ENCODE data around the gene PHETA2.
"Not testable (repeated sequence)": the region's sequence is repeated elsewhere in the genome, so short reads cannot be mapped to it uniquely, and the experiment has no call there.

Gene PHETA2

DNA sequence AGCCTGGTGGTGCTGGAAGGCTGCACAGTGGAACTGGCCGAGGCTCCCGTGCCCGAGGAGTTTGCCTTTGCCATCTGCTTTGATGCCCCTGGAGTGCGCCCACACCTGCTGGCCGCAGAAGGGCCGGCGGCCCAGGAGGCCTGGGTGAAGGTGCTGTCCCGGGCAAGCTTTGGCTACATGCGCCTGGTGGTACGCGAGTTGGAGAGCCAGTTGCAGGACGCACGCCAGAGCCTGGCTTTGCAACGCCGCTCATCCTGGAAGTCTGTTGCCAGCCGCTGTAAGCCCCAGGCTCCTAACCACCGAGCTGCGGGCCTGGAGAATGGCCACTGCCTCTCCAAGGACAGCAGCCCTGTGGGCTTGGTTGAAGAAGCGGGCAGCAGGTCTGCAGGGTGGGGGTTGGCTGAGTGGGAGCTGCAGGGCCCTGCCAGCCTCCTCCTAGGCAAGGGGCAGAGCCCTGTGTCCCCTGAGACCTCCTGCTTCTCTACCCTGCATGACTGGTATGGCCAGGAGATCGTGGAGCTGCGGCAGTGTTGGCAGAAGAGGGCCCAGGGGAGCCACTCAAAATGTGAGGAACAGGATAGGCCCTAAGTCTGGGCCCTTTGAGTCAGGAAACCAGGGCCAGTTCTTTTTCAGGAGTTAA lies 3.6 kb downstream of the PHETA2 start:
- peak overlapping the region; percentile 27 for H3K4me3 Mint-ChIP-seq
- H3K27ac Mint-ChIP-seq, result no peak overlapping the region
- peaks cover 45% of the 10 kb centered on the region for H3K4me1 Mint-ChIP-seq (ENCODE audit: low read depth)
- no peaks in the 10 kb centered on the region for H3K9me3 Mint-ChIP-seq (ENCODE audit: low read depth)
- H3K27me3 Mint-ChIP-seq, result no peaks in the 10 kb centered on the region
- H3K36me3 Mint-ChIP-seq, result peaks cover 5% of the 10 kb centered on the region

DNA sequence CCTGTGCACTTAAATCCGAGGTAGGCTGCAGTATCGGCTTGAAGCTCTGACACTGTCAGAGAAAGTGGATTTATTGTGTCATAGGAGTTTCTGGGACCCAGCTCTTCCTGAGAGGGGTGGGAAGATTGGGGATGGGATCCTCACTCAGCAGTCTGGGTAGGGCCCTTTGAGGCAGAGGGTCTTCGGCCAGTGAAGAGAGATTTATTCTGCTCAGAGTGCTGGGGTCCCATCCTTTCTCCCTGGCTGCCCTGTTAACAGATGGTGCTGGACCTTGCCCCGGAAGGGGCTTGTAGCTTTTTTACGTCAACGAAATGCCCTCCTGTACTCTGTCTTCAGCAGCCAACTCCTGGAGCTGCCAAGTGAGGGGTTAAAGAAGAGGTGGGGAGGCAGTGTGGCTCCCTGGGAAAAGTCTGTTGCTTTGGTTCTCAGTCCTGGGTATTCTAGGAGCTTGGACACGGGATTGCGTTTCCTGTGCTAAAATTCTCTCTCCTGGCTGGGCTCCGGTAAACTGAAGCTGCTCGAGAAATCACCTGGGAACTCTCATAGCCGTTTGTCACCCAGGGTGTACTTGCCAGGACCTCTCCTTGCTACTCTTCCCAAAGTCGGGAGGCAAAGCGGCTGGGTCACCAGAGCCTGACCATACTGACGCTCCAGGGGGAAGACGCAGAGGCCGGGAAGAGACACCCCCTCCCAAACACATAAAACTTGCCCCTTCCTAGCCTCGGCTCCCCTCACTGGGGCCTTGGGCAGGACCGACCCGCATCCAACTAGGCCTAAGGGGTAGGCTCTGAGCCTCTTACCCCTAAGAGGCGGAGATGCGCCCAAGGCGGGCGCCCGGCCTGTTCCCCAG lies 4.6 kb downstream of the PHETA2 start:
- H3K36me3 Mint-ChIP-seq, result peaks cover 8% of the 10 kb centered on the region
- peak overlapping the region; percentile 97 for H3K27ac Mint-ChIP-seq
- no peaks in the 10 kb centered on the region for H3K27me3 Mint-ChIP-seq
- peaks cover 42% of the 10 kb centered on the region for H3K4me1 Mint-ChIP-seq (ENCODE audit: low read depth)
- H3K9me3 Mint-ChIP-seq (ENCODE audit: low read depth), result no peaks in the 10 kb centered on the region
- H3K4me3 Mint-ChIP-seq, result peak overlapping the region; percentile 99

DNA sequence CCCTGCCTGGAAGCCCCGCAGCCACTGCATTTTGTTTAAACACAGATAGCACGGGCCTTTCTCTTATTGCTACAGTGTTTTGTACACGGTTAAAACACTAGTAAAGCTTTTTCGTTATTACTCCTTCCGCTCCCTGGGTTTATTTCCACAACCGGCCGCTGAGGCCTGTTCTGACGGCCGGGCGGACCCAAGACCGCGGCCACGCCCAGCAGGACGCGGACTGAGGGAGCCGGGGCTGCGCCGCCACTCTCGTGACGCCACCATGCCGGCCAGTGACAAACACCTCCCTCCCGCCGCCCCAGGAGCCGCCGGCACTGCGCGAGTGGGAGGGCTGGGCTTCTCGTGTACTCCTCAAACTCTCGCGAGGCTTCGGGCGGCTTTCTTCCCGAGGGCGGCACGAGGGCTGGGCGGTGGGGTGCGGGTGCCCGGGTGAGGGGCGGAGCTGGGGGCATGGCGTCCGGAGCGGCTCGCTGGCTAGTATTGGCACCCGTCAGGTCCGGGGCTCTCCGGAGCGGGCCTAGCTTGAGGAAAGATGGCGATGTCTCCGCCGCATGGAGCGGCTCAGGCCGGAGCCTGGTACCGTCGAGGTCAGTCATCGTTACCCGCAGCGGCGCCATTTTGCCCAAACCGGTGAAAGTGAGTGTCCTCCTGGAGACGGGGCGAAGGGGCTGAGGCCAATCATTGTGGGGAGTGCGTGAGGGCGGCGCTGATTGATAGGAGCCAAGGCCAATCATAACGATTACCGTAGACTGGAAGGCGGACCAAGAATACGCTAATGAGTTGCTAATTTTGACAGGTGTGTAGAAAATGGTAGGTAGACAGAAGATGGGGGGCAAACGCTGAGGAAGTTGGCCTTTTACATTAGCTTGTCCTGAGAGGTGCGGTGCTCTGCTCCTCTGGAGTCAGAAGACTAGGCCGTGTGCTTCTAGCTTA lies 5.5 kb downstream of the PHETA2 start, which contains the start of gene SMDT1:
Gene SMDT1 (plus strand): TSS at position 382 of the 933 bp plus-strand sequence. CDS start 69 bp downstream, at position 451.
- H3K36me3 Mint-ChIP-seq, result peaks cover 11% of the 10 kb centered on the region
- H3K4me3 Mint-ChIP-seq, result peak within 1 kb of the TSS; percentile 99
- peak within 1 kb of the TSS; percentile 97 for H3K27ac Mint-ChIP-seq
- no peaks in the 10 kb centered on the region for H3K27me3 Mint-ChIP-seq
- H3K9me3 Mint-ChIP-seq (ENCODE audit: low read depth), result no peaks in the 10 kb centered on the region
- H3K4me1 Mint-ChIP-seq (ENCODE audit: low read depth), result peaks cover 45% of the 10 kb centered on the region

DNA sequence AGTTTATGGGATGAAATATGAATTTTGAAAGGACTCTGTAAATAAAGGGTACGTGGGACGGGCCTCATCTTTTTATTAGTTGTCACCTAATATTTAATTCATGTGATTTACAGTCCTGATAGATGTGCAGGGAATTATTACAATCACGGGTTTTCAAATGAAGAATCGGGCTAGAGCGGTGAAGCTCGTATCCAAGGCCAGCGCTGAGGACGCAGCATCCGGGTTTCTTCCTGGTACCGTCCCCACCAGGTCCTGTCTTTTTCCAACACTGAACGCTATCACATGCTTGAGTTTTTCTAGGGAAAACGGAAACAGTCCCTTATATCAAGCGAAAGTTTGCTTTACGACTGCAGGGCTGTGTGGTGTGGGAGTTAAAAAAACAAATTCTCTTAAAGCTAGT lies 6.2 kb downstream of the PHETA2 start:
- peaks cover 11% of the 10 kb centered on the region for H3K36me3 Mint-ChIP-seq
- H3K27me3 Mint-ChIP-seq, result no peaks in the 10 kb centered on the region
- no peaks in the 10 kb centered on the region for H3K9me3 Mint-ChIP-seq (ENCODE audit: low read depth)
- peak overlapping the region; percentile 99 for H3K4me3 Mint-ChIP-seq
- H3K27ac Mint-ChIP-seq, result peak overlapping the region; percentile 97
- peaks cover 41% of the 10 kb centered on the region for H3K4me1 Mint-ChIP-seq (ENCODE audit: low read depth)

DNA sequence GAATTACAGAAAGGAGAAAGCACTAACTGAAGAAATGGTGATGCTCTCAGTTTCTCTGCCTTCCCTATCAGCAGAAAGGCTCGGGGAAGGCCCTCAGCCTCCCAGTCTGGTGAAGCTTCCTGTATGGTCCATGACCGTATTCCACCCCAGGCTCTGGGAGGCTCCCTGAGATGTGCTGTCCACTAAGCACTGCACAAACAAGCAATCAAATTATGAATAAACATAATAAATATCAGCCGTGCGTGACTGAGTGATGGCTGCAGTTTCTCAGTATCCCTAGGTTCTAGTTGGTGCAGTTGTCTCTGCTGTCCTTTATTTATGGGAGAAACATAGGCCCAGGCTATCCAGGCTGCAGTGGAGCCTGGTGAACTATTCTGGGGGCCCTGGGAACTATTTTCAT lies 9.1 kb downstream of the PHETA2 start:
- Mint-ChIP-seq H3K4me1 (ENCODE audit: low read depth) (peaks cover 48% of the 10 kb centered on the region), H3K36me3 (peaks cover 13% of the 10 kb centered on the region), H3K4me3 (peak overlapping the region; percentile 46), H3K9me3 (ENCODE audit: low read depth) (no peaks in the 10 kb centered on the region), H3K27ac (no peak overlapping the region), H3K27me3 (no peaks in the 10 kb centered on the region)

DNA sequence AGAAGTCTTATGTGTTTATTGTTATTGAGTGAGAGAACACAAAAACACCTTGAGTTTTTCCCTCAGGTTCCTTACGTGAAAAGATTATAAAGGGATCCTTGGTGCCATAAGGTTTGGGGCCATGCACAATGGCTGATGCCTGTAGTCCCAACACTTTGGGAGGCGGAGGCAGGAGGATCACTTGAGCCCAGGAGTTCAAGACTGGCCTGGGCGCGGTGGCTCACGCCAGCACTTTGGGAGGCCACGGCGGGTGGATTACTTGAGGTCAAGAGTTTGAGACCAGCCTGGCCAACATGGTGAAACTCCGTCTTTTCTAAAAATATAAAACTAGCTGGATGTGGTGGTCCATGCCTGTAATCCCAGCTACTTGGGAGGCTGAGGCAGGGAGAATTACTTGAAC lies 10.8 kb downstream of the PHETA2 start:
- Mint-ChIP-seq H3K9me3 (ENCODE audit: low read depth) (no peaks in the 10 kb centered on the region), H3K4me1 (ENCODE audit: low read depth) (peaks cover 51% of the 10 kb centered on the region), H3K27ac (no peak overlapping the region), H3K36me3 (peaks cover 19% of the 10 kb centered on the region), H3K4me3 (no peak overlapping the region), H3K27me3 (no peaks in the 10 kb centered on the region)

DNA sequence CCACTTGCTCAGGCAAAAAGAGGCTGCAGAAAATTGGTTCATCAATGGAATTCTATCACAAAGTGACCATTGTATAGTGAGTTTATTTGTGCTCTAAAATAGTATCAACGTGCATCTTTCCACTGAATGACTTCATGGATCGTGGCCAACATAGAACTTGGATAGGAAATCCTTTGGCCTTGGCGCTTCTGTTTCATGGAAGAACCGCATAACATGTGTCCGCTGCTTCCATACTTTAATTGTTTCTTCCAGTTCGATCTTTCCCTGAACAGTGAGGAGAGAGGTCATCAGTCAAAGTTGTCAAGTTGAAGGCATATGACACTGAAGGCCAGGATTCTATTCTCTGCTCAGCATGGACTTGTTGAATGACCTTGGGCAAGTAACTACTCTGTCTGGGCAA lies 12.0 kb downstream of the PHETA2 start:
- Mint-ChIP-seq H3K4me1 (ENCODE audit: low read depth) (peaks cover 45% of the 10 kb centered on the region), H3K27ac (peak overlapping the region; percentile 47), H3K27me3 (no peaks in the 10 kb centered on the region), H3K36me3 (peaks cover 19% of the 10 kb centered on the region), H3K9me3 (ENCODE audit: low read depth) (no peaks in the 10 kb centered on the region), H3K4me3 (no peak overlapping the region)

DNA sequence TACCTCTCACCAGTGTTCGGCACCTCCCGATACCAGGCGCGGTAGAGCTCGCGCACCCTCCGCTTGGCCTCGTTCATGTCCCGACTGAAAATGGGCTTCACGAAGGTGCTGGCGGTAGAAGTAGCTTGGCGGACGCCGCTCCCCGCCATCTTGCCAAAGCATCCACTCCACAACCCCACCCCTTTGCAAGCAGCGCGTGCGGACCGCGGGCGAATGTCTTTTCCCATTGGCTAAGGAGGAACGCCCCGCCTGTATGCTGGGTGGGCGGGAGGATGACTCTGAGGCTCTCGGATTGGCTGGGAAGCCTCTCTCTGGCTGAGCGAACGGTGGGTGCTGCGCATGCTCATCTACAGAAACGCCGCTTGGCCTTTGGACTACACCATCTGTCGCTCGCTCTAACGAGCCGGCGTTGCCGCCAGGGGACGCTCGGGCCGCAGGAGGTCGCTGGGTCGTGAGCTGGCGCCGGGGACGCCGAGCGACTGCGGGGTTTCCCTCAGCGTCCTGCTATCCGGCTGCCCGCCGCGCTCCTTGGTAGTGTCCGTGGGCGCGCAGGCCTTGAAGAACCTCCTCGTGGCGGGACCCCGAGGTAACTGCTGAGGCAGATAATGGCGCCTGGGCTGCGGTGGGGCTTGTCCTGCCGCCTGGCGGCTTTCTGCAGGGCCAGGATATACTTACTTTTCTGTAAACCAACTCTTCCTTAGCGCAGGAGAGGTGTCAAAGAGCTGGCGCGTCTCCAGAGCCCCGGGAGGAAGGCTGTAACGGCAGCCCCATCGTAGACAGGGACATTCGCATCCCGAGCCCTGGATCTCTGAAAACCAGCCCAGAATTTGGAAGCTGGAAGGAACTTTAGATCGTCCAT lies 16.8 kb downstream of the PHETA2 start, which contains the start of gene NDUFA6:
Gene NDUFA6 (minus strand): TSS at position 177 of the 859 bp plus-strand sequence. CDS start 28 bp downstream, at position 149.
- peaks cover 28% of the 10 kb centered on the region for H3K4me1 Mint-ChIP-seq (ENCODE audit: low read depth)
- peak within 1 kb of the TSS; percentile 99 for H3K27ac Mint-ChIP-seq
- peak within 1 kb of the TSS; percentile 98 for H3K4me3 Mint-ChIP-seq
- H3K27me3 Mint-ChIP-seq, result no peaks in the 10 kb centered on the region
- H3K36me3 Mint-ChIP-seq, result peaks cover 8% of the 10 kb centered on the region
- no peaks in the 10 kb centered on the region for H3K9me3 Mint-ChIP-seq (ENCODE audit: low read depth)

DNA sequence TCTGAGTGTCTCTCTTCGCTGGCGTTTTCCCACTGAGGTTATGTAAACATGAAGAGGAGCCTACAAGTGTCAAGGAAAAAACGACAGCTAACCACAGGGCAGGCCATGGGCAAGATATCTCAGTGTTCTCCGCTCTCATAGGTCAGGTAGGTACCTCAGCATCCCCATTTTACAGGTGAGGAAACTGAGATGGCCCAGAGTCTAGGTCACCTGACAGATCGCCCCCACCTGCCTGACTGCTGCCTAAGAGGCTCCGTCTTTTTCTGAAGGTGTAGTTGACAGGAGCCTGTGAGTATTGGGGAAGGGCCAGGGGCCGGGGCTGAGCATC lies 17.4 kb downstream of the PHETA2 start:
- no peaks in the 10 kb centered on the region for H3K9me3 Mint-ChIP-seq (ENCODE audit: low read depth)
- H3K27ac Mint-ChIP-seq, result peak overlapping the region; percentile 99
- peaks cover 27% of the 10 kb centered on the region for H3K4me1 Mint-ChIP-seq (ENCODE audit: low read depth)
- no peaks in the 10 kb centered on the region for H3K27me3 Mint-ChIP-seq
- H3K36me3 Mint-ChIP-seq, result peaks cover 8% of the 10 kb centered on the region
- peak overlapping the region; percentile 98 for H3K4me3 Mint-ChIP-seq

DNA sequence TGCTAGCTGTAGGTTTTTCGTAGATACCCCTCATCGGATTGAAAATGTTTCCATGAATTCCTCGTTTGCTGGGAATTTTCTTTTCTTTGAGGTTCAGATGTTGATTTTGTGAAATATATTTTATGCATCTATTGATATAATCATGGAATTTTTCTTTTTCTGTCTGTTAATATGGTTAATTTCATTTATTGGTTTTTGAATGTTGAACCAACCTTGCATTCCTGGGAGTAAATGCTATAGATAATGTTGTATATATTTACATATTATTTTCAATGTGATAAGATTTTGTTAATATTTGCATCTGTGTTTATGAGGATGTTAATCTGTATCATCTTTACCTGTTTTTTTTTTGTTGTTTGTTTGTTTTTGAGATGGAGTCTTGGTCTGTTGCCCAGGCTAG lies 27.2 kb downstream of the PHETA2 start:
- Mint-ChIP-seq H3K36me3 (peaks cover 19% of the 10 kb centered on the region), H3K4me3 (no peak overlapping the region), H3K4me1 (ENCODE audit: low read depth) (no peaks in the 10 kb centered on the region), H3K27ac (no peak overlapping the region), H3K27me3 (no peaks in the 10 kb centered on the region), H3K9me3 (ENCODE audit: low read depth) (no peaks in the 10 kb centered on the region)

DNA sequence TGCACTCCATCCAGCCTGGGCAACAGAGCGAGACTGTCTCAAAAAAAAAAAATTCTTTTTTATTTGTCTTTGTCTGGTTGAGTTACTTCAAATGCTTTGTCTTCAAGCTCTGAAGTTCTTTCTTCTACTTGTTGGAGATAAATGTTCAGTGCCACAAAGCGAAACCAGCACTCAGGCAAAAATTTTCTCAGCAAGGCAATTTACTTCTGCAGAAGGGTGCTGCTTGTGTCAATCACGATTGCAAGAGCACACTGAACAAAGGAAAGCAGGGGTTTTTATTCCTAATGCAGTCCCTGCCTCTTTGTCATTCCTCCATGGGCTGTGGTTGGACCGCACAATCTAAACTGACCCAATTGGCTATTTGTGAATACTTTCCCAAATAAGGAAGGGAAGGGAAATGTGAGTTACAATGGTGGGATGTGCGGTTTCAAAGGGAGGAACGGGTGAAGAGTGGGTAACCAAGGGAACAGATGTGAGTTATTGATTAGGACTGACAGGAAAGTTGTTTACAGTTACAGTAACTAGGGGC lies 30.3 kb downstream of the PHETA2 start:
- H3K9me3 Mint-ChIP-seq (ENCODE audit: low read depth); H3K27ac Mint-ChIP-seq; H3K4me1 Mint-ChIP-seq (ENCODE audit: low read depth); H3K27me3 Mint-ChIP-seq; H3K4me3 Mint-ChIP-seq: not testable (repeated sequence)
- H3K36me3 Mint-ChIP-seq, result peaks cover 23% of the 10 kb centered on the region

DNA sequence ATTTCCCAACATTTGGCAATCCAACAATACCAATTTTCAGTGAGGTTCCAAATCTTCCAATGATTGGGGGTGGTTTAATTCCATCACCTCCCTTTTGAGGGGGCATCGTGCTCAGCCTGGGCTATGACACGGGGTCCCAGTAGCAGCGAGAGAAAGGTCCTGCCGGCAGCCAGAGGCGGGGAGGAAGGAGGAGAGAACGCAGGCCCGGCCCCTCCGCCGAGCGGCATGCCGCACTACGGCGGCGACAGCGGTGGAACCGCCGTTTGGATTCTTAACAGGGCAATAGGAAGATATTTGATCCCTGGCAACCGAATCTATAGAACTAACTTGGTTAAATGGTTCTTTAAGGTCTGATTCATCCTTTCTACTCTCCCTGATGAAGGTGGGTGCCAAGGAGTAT lies 34.8 kb downstream of the PHETA2 start:
- H3K4me1 Mint-ChIP-seq (ENCODE audit: low read depth), result no peaks in the 10 kb centered on the region
- H3K9me3 Mint-ChIP-seq (ENCODE audit: low read depth), result no peaks in the 10 kb centered on the region

DNA sequence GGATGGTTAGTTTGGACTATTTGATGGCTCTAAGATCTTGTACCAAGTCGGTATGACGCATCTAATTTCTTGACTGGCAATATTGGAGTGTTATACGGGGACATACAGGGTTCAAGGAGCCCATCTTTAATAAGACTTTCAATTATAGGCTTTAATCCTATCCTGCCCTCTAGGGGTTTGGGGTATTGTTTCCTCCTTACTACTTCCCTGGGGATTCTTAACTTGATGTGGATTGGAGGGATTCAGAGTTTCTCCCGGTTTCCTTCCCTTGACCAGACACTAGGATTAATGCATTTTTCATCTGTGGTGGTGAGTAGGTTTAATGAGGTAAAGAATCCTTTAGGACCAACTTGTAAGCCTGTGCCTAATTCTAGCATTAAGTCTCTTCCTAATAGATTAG lies 37.8 kb downstream of the PHETA2 start:
- H3K9me3 Mint-ChIP-seq (ENCODE audit: low read depth), result peaks cover 3% of the 10 kb centered on the region
- peaks cover 20% of the 10 kb centered on the region for H3K36me3 Mint-ChIP-seq
- H3K4me1 Mint-ChIP-seq (ENCODE audit: low read depth), result no peaks in the 10 kb centered on the region
- H3K27me3 Mint-ChIP-seq, result no peaks in the 10 kb centered on the region
- H3K27ac Mint-ChIP-seq, result no peak overlapping the region
- no peak overlapping the region for H3K4me3 Mint-ChIP-seq

More for the DNA sequence above, 34.8 kb downstream of the PHETA2 start:
- no peak overlapping the region for H3K4me3 Mint-ChIP-seq
- H3K27ac Mint-ChIP-seq, result no peak overlapping the region
- no peaks in the 10 kb centered on the region for H3K27me3 Mint-ChIP-seq
- H3K36me3 Mint-ChIP-seq, result peaks cover 14% of the 10 kb centered on the region

DNA sequence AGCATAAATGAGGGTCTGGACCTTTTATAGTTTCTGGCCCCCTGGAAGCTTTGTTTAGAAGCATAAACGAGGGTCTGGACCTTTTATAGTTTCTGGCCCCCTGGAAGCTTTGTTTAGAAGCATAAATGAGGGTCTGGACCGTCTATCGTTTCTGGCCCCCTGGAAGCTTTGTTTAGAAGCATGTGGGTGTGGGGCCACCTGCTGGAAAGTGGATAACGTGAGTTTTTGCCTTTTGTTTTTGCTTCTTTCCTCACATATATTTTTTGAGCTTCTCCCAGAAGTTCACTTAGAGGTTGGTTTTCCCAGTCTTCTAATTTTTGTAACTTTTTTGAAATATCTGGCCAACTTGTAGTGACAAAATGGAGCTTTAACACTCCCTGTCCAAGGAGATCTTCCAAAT lies 38.7 kb downstream of the PHETA2 start:
- H3K4me3 Mint-ChIP-seq; H3K27me3 Mint-ChIP-seq; H3K4me1 Mint-ChIP-seq (ENCODE audit: low read depth); H3K27ac Mint-ChIP-seq; H3K9me3 Mint-ChIP-seq (ENCODE audit: low read depth): not testable (repeated sequence)
- peaks cover 17% of the 10 kb centered on the region for H3K36me3 Mint-ChIP-seq
